Neural progenitor cell (in vitro differentiated cells): ENCODE data around the gene CHRFAM7A. TPM values are rescaled to one million over a fixed set of nuclear protein-coding genes. Genes with fewer than 3 reads are reported as not detected.
"Not testable (repeated sequence)": the region's sequence is repeated elsewhere in the genome, so short reads cannot be mapped to it uniquely, and the experiment has no call there.

Experiments used
- DNase-seq: peaks from one replicate; pipeline ENCODE4 v3.0.0-alpha.2; 2016; ENCODE audit warnings: low spot score
- H2AFZ ChIP-seq: fragments of 200-600 bp; sonication (generic); replicated peaks from 2 replicates; pipeline ENCODE4 v1.6.1; 2016; ENCODE audit warnings: antibody characterized with exemption
- H3F3A ChIP-seq: fragments of 200-600 bp; sonication (generic); 2 replicates; pipeline ENCODE4 v1.6.1; 2016; ENCODE audit warnings: antibody characterized with exemption, low read depth
- H3K27ac ChIP-seq: fragments of 200-600 bp; sonication (generic); 2 replicates; pipeline ENCODE4 v1.5.1; 2016; ENCODE audit warnings: mild to moderate bottlenecking
- H3K27me3 ChIP-seq: fragments of 200-600 bp; sonication (generic); 2 replicates; pipeline ENCODE4 v1.6.1; 2016; ENCODE audit warnings: mild to moderate bottlenecking, moderate library complexity
- H3K36me3 ChIP-seq: fragments of 200-600 bp; sonication (generic); 2 replicates; pipeline ENCODE4 v1.5.1; 2016
- H3K4me1 ChIP-seq: fragments of 200-600 bp; sonication (generic); 2 replicates; pipeline ENCODE4 v1.6.1; 2016; ENCODE audit warnings: mixed run types
- H3K4me2 ChIP-seq: fragments of 200-600 bp; sonication (generic); 2 replicates; pipeline ENCODE4 v1.6.1; 2016
- H3K4me3 ChIP-seq: fragments of 200-600 bp; sonication (generic); 2 replicates; pipeline ENCODE4 v1.5.1; 2016
- H3K79me2 ChIP-seq: fragments of 200-600 bp; sonication (generic); 2 replicates; pipeline ENCODE4 v1.6.1; 2016; ENCODE audit warnings: low read depth
- H3K9ac ChIP-seq: fragments of 200-600 bp; sonication (generic); 2 replicates; pipeline ENCODE4 v1.6.1; 2016
- H3K9me3 ChIP-seq: fragments of 200-600 bp; sonication (generic); 2 replicates; pipeline ENCODE4 v1.5.1; 2016; ENCODE audit warnings: low read depth
- H4K20me1 ChIP-seq: fragments of 200-600 bp; sonication (generic); 2 replicates; pipeline ENCODE4 v1.6.1; 2016; ENCODE audit warnings: low read depth
- H3K27ac Mint-ChIP-seq: 3 replicates; pipeline ENCODE4 v1.8.0; 2021; ENCODE audit warnings: mixed read lengths
- H3K27me3 Mint-ChIP-seq: 2 replicates; pipeline ENCODE4 v1.8.0; 2022; ENCODE audit warnings: low read depth, mild to moderate bottlenecking, inconsistent platforms, moderate library complexity, mixed read lengths; ENCODE audit not compliant: insufficient read depth
- H3K36me3 Mint-ChIP-seq: 3 replicates; pipeline ENCODE4 v1.8.0; 2021; ENCODE audit warnings: mixed read lengths
- H3K4me1 Mint-ChIP-seq: 3 replicates; pipeline ENCODE4 v1.8.0; 2021; ENCODE audit warnings: mixed read lengths
- H3K4me3 Mint-ChIP-seq: 3 replicates; pipeline ENCODE4 v1.8.0; 2021; ENCODE audit warnings: mild to moderate bottlenecking, moderate library complexity, mixed read lengths
- H3K9me3 Mint-ChIP-seq: 3 replicates; pipeline ENCODE4 v1.8.0; 2020; ENCODE audit warnings: mixed read lengths
- total RNA-seq: library from RNA; depleted of rRNA; stranded (reverse); fragments of >200 nt; gene quantifications from 2 replicates; pipeline ENCODE4 v1.2.3, GENCODE V29; 2015; ENCODE audit warnings: low replicate concordance

CHRFAM7A gene
- 0.46 and 1.3 TPM in 2 replicates for total RNA-seq

DNA sequence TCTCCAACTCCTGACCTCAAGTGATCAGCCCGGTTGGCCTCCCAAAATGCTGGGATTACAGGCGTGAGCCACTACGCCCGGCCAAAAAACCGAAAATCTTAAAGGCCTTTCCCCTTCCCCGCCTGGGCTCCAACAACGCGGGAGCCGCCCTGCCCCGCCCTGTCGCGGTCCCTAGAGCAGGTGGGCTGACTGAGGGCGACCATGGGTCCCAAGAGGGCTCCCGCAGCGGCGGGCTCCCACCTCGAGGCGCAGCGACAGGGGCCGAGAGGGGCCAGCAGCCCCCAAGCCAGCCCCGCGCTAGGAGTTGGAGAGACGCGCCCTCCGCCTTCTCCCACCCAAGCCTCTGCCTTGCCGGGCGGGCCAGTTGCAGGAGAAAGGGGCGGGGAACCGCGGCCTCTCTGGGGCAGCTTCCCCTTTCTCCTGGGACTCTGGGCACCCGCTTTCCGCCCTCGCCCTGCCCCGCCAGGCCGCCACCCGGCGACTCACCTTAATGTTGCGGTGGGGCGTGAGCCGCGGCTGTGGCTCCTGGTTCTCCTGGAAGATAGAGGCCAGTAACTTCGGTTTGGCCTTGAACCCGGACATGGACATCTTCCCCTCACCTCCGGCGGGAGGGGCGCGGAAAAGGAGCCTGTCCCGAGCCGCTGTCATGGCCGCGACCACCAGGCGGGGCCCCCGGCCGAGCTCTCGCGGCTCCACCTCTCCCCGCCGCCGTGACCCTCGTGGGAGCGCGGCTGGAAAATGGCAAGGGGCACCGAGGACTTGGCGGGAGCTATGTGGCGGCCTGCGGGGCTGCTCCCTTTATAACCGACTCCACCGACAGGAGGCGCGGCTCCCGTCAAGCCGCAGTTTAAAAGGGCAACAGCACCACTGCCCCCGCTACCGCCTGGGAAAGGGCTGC, at the start of gene CHRFAM7A:
TSS of gene CHRFAM7A (minus strand) at position 775 of the 898 bp plus-strand sequence. CDS start 10,189 bp downstream, outside the sequence.
- H3K79me2 ChIP-seq, H3K27ac ChIP-seq, H3K4me1 ChIP-seq, H4K20me1 ChIP-seq, H3K4me3 Mint-ChIP-seq, H3K9me3 ChIP-seq, H3K36me3 Mint-ChIP-seq, DNase-seq, H3K27me3 Mint-ChIP-seq, H3K4me3 ChIP-seq, H3K27me3 ChIP-seq, H3K27ac Mint-ChIP-seq, H3F3A ChIP-seq, H2AFZ ChIP-seq, H3K9me3 Mint-ChIP-seq, H3K9ac ChIP-seq, H3K4me1 Mint-ChIP-seq, H3K4me2 ChIP-seq, H3K36me3 ChIP-seq: not testable (repeated sequence)

DNA sequence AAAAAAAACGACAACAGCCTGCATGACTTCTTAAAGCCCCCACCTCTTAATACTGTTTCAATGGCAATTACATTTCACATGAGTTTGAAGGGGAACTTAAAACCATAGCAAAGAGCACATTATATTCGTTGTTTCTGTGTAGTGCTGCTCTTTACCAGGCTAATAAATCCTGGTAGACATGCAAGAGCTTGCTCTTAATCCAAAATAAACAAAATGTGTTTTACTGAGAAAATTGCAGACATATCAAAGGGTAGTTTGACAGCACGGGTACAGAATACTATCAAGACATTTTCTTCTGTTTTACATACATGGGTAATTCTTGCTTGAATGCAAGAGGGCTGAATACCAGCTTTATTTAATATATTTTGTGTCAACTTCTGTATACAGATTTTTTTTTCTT, 45.0 kb upstream of the CHRFAM7A start:
- H2AFZ ChIP-seq, DNase-seq, H3K36me3 Mint-ChIP-seq, H3K4me1 Mint-ChIP-seq, H3K4me3 ChIP-seq, H3K27me3 ChIP-seq, H3K27ac Mint-ChIP-seq, H3K27ac ChIP-seq, H3K79me2 ChIP-seq, H3K9ac ChIP-seq, H3K9me3 ChIP-seq, H3K36me3 ChIP-seq, H3K27me3 Mint-ChIP-seq, H3K9me3 Mint-ChIP-seq, H4K20me1 ChIP-seq, H3F3A ChIP-seq, H3K4me1 ChIP-seq, H3K4me3 Mint-ChIP-seq, H3K4me2 ChIP-seq: not testable (repeated sequence)

DNA sequence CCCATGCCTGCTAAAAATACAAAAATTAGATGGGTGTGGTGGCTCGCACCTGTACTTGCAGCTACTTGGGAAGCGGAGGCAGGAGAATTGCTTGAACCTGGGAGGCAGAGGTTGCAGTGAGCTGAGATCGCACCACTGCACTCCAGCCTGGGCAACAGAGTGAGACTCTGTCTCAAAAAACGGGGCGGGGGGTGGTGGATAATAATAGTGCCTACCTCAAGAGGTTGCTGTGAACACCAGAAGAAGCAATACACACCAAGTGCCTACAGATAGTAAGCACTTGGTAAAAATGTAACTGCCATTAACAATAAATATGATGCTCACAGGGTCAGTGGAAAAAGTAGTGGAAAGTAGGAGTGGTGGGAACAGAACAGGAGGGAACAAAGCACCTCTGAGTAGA, 42.5 kb upstream of the CHRFAM7A start:
- not testable (repeated sequence) for H3K9me3 Mint-ChIP-seq, H3K27ac Mint-ChIP-seq, H3K4me2 ChIP-seq, H3K4me3 Mint-ChIP-seq, H3K4me3 ChIP-seq, H3K36me3 Mint-ChIP-seq, DNase-seq, H3K27me3 Mint-ChIP-seq, H4K20me1 ChIP-seq, H3K4me1 Mint-ChIP-seq, H2AFZ ChIP-seq, H3K27me3 ChIP-seq, H3K79me2 ChIP-seq, H3F3A ChIP-seq, H3K9me3 ChIP-seq, H3K4me1 ChIP-seq, H3K36me3 ChIP-seq, H3K9ac ChIP-seq, H3K27ac ChIP-seq

DNA sequence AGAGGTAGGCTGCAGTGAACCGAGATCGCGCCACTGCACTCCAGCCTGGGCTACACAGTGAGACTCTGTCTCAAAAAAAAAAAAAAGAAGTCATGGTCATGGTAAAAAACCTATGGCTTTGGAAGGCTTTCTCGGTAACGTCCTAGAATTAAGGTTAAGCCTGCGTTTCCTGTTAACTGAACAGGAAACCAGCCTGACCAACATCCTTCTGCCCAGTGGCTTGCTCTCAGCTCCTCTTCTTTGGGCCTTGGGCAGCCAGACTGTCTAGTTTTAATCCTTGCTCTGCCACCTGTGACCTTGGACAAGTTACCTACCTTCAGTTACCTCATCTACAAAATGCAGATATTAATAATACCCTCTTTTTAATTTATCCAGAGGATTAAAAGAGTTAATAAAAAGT, 27.4 kb upstream of the CHRFAM7A start:
- H3K36me3 ChIP-seq, H2AFZ ChIP-seq, H3K27me3 ChIP-seq, DNase-seq, H3K9me3 ChIP-seq, H3K9me3 Mint-ChIP-seq, H4K20me1 ChIP-seq, H3K27ac Mint-ChIP-seq, H3K4me3 Mint-ChIP-seq, H3K4me1 Mint-ChIP-seq, H3K79me2 ChIP-seq, H3K4me1 ChIP-seq, H3K36me3 Mint-ChIP-seq, H3K27me3 Mint-ChIP-seq, H3K9ac ChIP-seq, H3K4me3 ChIP-seq, H3K4me2 ChIP-seq, H3K27ac ChIP-seq, H3F3A ChIP-seq: not testable (repeated sequence)

DNA sequence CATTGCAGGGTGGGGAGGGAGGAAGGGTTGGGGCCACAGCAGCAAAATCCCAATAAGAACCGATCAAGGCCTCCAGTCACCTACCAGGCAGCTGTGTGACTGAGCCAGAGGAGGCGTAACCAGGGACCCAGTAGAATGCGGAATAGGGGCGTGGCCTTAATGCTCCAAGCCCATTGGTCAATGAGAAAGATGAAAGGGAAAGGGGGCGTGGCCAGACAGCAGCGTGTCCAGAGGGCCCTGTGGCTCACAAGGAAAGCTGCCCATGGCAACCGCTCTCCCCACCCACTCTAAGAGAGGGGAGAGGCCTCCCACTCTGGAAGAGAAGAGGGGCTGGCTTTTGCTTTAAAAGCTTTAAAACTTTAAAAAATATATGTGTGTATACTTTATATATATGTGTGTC, 20.8 kb upstream of the CHRFAM7A start, which contains the start of gene GOLGA8R:
TSS of gene GOLGA8R (minus strand) at position 101 of the 400 bp plus-strand sequence. CDS start at position 3, 98 bp downstream.
- not testable (repeated sequence) for H3K27me3 ChIP-seq, H3K9me3 ChIP-seq, H3F3A ChIP-seq, H3K27ac ChIP-seq, H3K4me1 ChIP-seq, H3K4me1 Mint-ChIP-seq, H3K36me3 Mint-ChIP-seq, H3K4me3 ChIP-seq, H3K27me3 Mint-ChIP-seq, H3K4me2 ChIP-seq, H2AFZ ChIP-seq, H3K27ac Mint-ChIP-seq, H4K20me1 ChIP-seq, H3K79me2 ChIP-seq, H3K4me3 Mint-ChIP-seq, H3K9ac ChIP-seq, DNase-seq, H3K9me3 Mint-ChIP-seq, H3K36me3 ChIP-seq

DNA sequence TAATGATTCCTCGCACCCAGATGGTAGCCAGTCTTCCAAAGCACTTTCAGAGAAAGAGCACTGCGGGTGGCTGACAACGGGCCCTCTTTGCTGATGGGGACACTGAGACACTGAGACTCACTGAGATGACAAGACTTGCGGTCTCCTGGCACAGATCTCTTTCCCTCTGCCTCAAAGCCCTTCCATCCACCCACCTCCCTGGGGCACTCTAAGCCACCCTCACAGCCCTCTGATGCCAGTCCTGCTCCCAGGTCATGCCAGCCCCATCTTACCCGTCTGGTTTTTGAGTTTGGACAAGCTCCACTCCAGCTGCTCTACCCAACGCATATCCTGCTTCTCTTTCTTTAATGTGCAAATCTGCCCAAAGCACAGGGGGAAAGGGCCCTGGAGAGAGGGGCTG, 14.3 kb upstream of the CHRFAM7A start:
- H3K36me3 Mint-ChIP-seq, H3K9me3 Mint-ChIP-seq, H2AFZ ChIP-seq, H3K79me2 ChIP-seq, H3F3A ChIP-seq, H3K4me1 ChIP-seq, H3K4me2 ChIP-seq, DNase-seq, H3K9ac ChIP-seq, H3K4me1 Mint-ChIP-seq, H3K4me3 Mint-ChIP-seq, H4K20me1 ChIP-seq, H3K4me3 ChIP-seq, H3K27me3 ChIP-seq, H3K27ac ChIP-seq, H3K36me3 ChIP-seq, H3K9me3 ChIP-seq, H3K27me3 Mint-ChIP-seq, H3K27ac Mint-ChIP-seq: not testable (repeated sequence)
